ENCODE measurements around the gene ARID1B.

ARID1B gene

GRCh38 chr6:156814036-156814581 is 36.9 kb downstream of the ARID1B start:
- Histone ChIP-seq H3K9me3 (ENCODE audit: control insufficient read depth, low read depth, low read length) (no peaks in the 10 kb centered on the region), H3K27ac (ENCODE audit: low read length) (no peak overlapping the region), H3K4me3 (ENCODE audit: low read length) (no peak overlapping the region), H3K36me3 (ENCODE audit: control insufficient read depth, low read depth, low read length) (no peaks in the 10 kb centered on the region), H3K9ac (ENCODE audit: low read length) (no peak overlapping the region), H3K27me3 (ENCODE audit: control insufficient read depth, insufficient read depth, low read length) (no peaks in the 10 kb centered on the region), H3K4me1 (ENCODE audit: control insufficient read depth, low read depth, low read length) (peaks cover 23% of the 10 kb centered on the region)

- Histone ChIP-seq H3K27ac (ENCODE audit: low read length) (no peak overlapping the region), H3K36me3 (ENCODE audit: control insufficient read depth, low read depth, low read length) (no peaks in the 10 kb centered on the region), H3K9ac (ENCODE audit: low read length) (no peak overlapping the region), H3K4me3 (ENCODE audit: low read length) (no peak overlapping the region), H3K9me3 (ENCODE audit: control insufficient read depth, low read depth, low read length) (no peaks in the 10 kb centered on the region), H3K27me3 (ENCODE audit: control insufficient read depth, insufficient read depth, low read length) (no peaks in the 10 kb centered on the region), H3K4me1 (ENCODE audit: control insufficient read depth, low read depth, low read length) (peaks cover 28% of the 10 kb centered on the region)
These were observed 39.3 kb downstream of the ARID1B start for GRCh38 chr6:156816505-156816904.

GRCh38 chr6:156820089-156820798 is 43.1 kb downstream of the ARID1B start:
- no peaks in the 10 kb centered on the region for H3K27me3 ChIP-seq (ENCODE audit: control insufficient read depth, insufficient read depth, low read length)
- no peak overlapping the region for H3K4me3 ChIP-seq (ENCODE audit: low read length)
- H3K9ac ChIP-seq (ENCODE audit: low read length): no peak overlapping the region
- H3K36me3 ChIP-seq (ENCODE audit: control insufficient read depth, low read depth, low read length): no peaks in the 10 kb centered on the region
- H3K4me1 ChIP-seq (ENCODE audit: control insufficient read depth, low read depth, low read length): peaks cover 17% of the 10 kb centered on the region
- no peaks in the 10 kb centered on the region for H3K9me3 ChIP-seq (ENCODE audit: control insufficient read depth, low read depth, low read length)
- no peak overlapping the region for H3K27ac ChIP-seq (ENCODE audit: low read length)

GRCh38 chr6:156821707-156822106 is 44.5 kb downstream of the ARID1B start:
- no peaks in the 10 kb centered on the region for H3K36me3 ChIP-seq (ENCODE audit: control insufficient read depth, low read depth, low read length)
- no peak overlapping the region for H3K4me3 ChIP-seq (ENCODE audit: low read length)
- H3K27me3 ChIP-seq (ENCODE audit: control insufficient read depth, insufficient read depth, low read length): no peaks in the 10 kb centered on the region
- peaks cover 22% of the 10 kb centered on the region for H3K4me1 ChIP-seq (ENCODE audit: control insufficient read depth, low read depth, low read length)
- H3K27ac ChIP-seq (ENCODE audit: low read length): no peak overlapping the region
- no peaks in the 10 kb centered on the region for H3K9me3 ChIP-seq (ENCODE audit: control insufficient read depth, low read depth, low read length)
- H3K9ac ChIP-seq (ENCODE audit: low read length): no peak overlapping the region

GRCh38 chr6:156822747-156823206 is 45.6 kb downstream of the ARID1B start:
- H3K27me3 ChIP-seq (ENCODE audit: control insufficient read depth, insufficient read depth, low read length): no peaks in the 10 kb centered on the region
- H3K36me3 ChIP-seq (ENCODE audit: control insufficient read depth, low read depth, low read length): no peaks in the 10 kb centered on the region
- H3K4me3 ChIP-seq (ENCODE audit: low read length): no peak overlapping the region
- no peaks in the 10 kb centered on the region for H3K9me3 ChIP-seq (ENCODE audit: control insufficient read depth, low read depth, low read length)
- no peak overlapping the region for H3K9ac ChIP-seq (ENCODE audit: low read length)
- H3K4me1 ChIP-seq (ENCODE audit: control insufficient read depth, low read depth, low read length): peaks cover 30% of the 10 kb centered on the region
- no peak overlapping the region for H3K27ac ChIP-seq (ENCODE audit: low read length)

GRCh38 chr6:156824142-156824541 is 47.0 kb downstream of the ARID1B start:
- Histone ChIP-seq H3K36me3 (ENCODE audit: control insufficient read depth, low read depth, low read length) (no peaks in the 10 kb centered on the region), H3K9ac (ENCODE audit: low read length) (no peak overlapping the region), H3K9me3 (ENCODE audit: control insufficient read depth, low read depth, low read length) (no peaks in the 10 kb centered on the region), H3K27me3 (ENCODE audit: control insufficient read depth, insufficient read depth, low read length) (no peaks in the 10 kb centered on the region), H3K4me1 (ENCODE audit: control insufficient read depth, low read depth, low read length) (peaks cover 34% of the 10 kb centered on the region), H3K4me3 (ENCODE audit: low read length) (no peak overlapping the region), H3K27ac (ENCODE audit: low read length) (no peak overlapping the region)

- Histone ChIP-seq H3K27me3 (ENCODE audit: control insufficient read depth, insufficient read depth, low read length) (no peaks in the 10 kb centered on the region), H3K9me3 (ENCODE audit: control insufficient read depth, low read depth, low read length) (no peaks in the 10 kb centered on the region), H3K4me1 (ENCODE audit: control insufficient read depth, low read depth, low read length) (peaks cover 21% of the 10 kb centered on the region), H3K27ac (ENCODE audit: low read length) (no peak overlapping the region), H3K4me3 (ENCODE audit: low read length) (no peak overlapping the region), H3K36me3 (ENCODE audit: control insufficient read depth, low read depth, low read length) (no peaks in the 10 kb centered on the region), H3K9ac (ENCODE audit: low read length) (no peak overlapping the region)
These were observed 48.3 kb downstream of the ARID1B start for GRCh38 chr6:156825475-156825874.

GRCh38 chr6:156826290-156826955 is 49.2 kb downstream of the ARID1B start:
- H3K4me3 ChIP-seq (ENCODE audit: low read length): no peak overlapping the region
- no peak overlapping the region for H3K9ac ChIP-seq (ENCODE audit: low read length)
- no peaks in the 10 kb centered on the region for H3K36me3 ChIP-seq (ENCODE audit: control insufficient read depth, low read depth, low read length)
- H3K27ac ChIP-seq (ENCODE audit: low read length): no peak overlapping the region
- no peaks in the 10 kb centered on the region for H3K27me3 ChIP-seq (ENCODE audit: control insufficient read depth, insufficient read depth, low read length)
- peaks cover 20% of the 10 kb centered on the region for H3K4me1 ChIP-seq (ENCODE audit: control insufficient read depth, low read depth, low read length)
- H3K9me3 ChIP-seq (ENCODE audit: control insufficient read depth, low read depth, low read length): no peaks in the 10 kb centered on the region

GRCh38 chr6:156827382-156827781 is 50.2 kb downstream of the ARID1B start:
- peaks cover 23% of the 10 kb centered on the region for H3K4me1 ChIP-seq (ENCODE audit: control insufficient read depth, low read depth, low read length)
- H3K9ac ChIP-seq (ENCODE audit: low read length): no peak overlapping the region
- no peak overlapping the region for H3K27ac ChIP-seq (ENCODE audit: low read length)

GRCh38 chr6:156828280-156828703 is 51.1 kb downstream of the ARID1B start:
- Histone ChIP-seq H3K27ac (ENCODE audit: low read length) (no peak overlapping the region), H3K9me3 (ENCODE audit: control insufficient read depth, low read depth, low read length) (no peaks in the 10 kb centered on the region), H3K36me3 (ENCODE audit: control insufficient read depth, low read depth, low read length) (no peaks in the 10 kb centered on the region), H3K4me1 (ENCODE audit: control insufficient read depth, low read depth, low read length) (peaks cover 26% of the 10 kb centered on the region), H3K9ac (ENCODE audit: low read length) (no peak overlapping the region), H3K27me3 (ENCODE audit: control insufficient read depth, insufficient read depth, low read length) (no peaks in the 10 kb centered on the region), H3K4me3 (ENCODE audit: low read length) (no peak overlapping the region)

More at GRCh38 chr6:156827382-156827781, 50.2 kb downstream of the ARID1B start:
- Histone ChIP-seq H3K4me3 (ENCODE audit: low read length) (no peak overlapping the region), H3K9me3 (ENCODE audit: control insufficient read depth, low read depth, low read length) (no peaks in the 10 kb centered on the region), H3K36me3 (ENCODE audit: control insufficient read depth, low read depth, low read length) (no peaks in the 10 kb centered on the region), H3K27me3 (ENCODE audit: control insufficient read depth, insufficient read depth, low read length) (no peaks in the 10 kb centered on the region)

- H3K9ac ChIP-seq (ENCODE audit: low read length): no peak overlapping the region
- H3K27ac ChIP-seq (ENCODE audit: low read length): no peak overlapping the region
- no peak overlapping the region for H3K4me3 ChIP-seq (ENCODE audit: low read length)
- no peaks in the 10 kb centered on the region for H3K36me3 ChIP-seq (ENCODE audit: control insufficient read depth, low read depth, low read length)
- H3K27me3 ChIP-seq (ENCODE audit: control insufficient read depth, insufficient read depth, low read length): no peaks in the 10 kb centered on the region
- H3K4me1 ChIP-seq (ENCODE audit: control insufficient read depth, low read depth, low read length): peaks cover 26% of the 10 kb centered on the region
- no peaks in the 10 kb centered on the region for H3K9me3 ChIP-seq (ENCODE audit: control insufficient read depth, low read depth, low read length)
These were observed 52.9 kb downstream of the ARID1B start for GRCh38 chr6:156830126-156830525.
